Suppressor macrophage (primary cell): ENCODE data around the gene LENEP.

ENCODE experiments used
- DNase-seq, 4 experiments: peaks; one replicate each; pipeline ENCODE4 v3.0.0-alpha.2; 2020 to 2022
- total RNA-seq, 17 experiments: gene quantifications; one replicate each; lab custom pipeline; 2026; ENCODE audit warnings: mixed read lengths in 6 of 17, inconsistent platforms in 3 of 17; lab: John Stamatoyannopoulos, UW

Gene LENEP
- 0 to 0.33 (median 0) reads per million in 17 experiments for total RNA-seq

GRCh38 chr1:154993572-154994268 lies at the start of gene LENEP:
TSS of gene LENEP (plus strand) at chr1:154993586. CDS start at chr1:154993608, 22 bp downstream.
- DNase-seq: no peak

DNA sequence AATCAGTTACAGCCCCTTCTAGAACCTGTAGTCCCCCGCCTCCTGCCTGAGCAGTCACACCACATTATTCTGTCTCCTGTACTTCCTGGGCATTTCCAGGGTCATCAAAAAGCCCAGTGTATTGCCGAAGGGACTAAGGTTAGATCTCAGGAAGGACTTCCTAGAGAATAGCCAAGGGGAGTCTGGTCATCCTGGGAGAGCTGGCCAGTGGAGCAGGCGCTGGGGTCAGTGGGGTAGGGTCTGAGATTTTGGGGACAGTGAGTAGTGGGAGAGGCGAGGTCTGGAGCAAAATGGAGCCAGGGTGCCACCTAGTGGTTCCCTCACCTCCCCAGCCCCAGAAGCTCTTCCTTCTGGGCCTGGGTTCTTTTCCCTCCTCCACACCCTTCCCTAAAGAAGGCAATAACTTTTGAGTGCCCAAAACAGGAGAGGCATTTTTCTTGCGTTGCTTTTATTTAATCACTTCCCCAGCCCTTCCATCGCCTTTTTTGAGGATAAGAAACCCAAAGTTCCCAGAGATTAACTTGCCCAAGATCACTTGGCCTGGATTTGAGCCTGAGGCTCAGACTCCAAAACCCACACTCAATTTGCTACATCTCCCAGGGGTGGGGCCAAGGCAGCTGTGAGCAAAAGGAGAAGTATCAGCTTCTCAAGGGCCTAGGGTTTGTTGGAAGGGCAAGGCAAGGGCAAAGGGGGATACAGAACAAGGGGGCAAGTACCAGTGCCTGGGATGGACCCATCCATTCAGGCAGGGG lies 49.6 kb upstream of the LENEP start:
- peak; percentile 52 to 70 (median 66) for DNase-seq

GRCh38 chr1:154944401-154945159 lies 48.8 kb upstream of the LENEP start:
- DNase-seq: no peak

GRCh38 chr1:154945160-154945961 lies 48.0 kb upstream of the LENEP start:
- no peak for DNase-seq

DNA sequence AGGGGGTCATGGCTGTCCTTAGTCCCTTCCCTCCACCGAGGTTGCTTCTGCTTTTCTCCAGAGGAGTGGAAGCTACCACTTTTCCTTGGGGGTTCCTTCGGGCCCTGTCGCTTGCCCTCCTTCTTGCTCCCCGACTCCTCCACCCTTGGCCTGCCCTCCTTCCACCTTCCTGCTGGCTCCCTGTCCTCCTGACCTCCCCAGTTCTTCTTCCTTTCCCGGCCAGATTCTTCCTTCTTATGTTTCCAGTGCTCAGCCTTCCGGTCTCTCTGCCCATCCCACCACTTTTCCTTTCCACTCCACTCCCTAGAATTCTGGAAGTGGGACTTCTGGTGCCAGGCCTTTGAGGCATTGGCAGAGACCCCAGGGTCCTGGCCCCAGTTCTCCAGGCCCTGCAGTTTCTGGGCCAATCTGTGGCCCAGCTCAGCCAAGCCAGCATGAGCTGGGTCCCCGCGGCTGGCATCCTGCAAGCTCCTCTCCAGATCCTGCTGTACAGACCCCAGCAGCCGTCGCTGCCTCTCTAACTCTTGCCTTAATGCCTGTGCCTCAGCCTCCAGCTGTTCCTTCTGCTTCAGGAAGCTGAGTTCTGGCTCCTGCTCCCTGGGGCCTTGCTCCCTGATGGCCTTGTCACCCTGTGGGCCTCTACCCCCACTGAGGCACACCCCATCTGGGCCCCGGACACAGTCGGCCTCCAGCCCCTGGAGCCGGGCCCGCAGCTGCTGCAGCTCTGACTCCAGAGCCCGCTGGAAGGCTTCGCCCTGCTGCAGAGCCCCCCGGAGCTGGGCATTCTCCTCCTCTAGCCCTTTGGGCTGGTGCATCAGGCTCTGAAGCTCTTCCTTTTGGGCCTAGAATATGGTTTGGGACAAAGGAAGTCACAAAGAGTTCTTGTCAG lies 47.2 kb upstream of the LENEP start:
- no peak for DNase-seq

DNA sequence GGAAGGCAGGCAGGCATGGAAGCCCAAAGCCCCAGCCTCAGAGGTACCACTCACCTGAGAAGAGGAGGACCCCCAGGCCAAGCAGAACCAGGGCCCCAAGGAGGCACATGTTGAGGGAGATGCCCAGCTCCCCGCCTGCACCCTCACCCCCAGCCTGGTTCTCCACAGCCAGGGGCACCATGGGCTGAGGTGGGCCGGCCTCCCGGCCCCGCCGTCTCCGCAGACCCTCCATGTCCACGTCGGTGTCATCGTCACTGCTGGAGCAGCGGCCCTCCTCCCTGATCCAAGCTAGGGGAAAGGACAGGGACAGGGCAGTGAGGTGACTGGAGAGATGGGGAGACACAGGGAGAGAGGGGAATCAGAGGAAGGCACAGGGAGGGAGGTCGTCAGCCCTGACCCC lies 45.3 kb upstream of the LENEP start:
- DNase-seq: no peak

- no peak for DNase-seq
Observed at GRCh38 chr1:154951901-154952657, 41.3 kb upstream of the LENEP start.

DNA sequence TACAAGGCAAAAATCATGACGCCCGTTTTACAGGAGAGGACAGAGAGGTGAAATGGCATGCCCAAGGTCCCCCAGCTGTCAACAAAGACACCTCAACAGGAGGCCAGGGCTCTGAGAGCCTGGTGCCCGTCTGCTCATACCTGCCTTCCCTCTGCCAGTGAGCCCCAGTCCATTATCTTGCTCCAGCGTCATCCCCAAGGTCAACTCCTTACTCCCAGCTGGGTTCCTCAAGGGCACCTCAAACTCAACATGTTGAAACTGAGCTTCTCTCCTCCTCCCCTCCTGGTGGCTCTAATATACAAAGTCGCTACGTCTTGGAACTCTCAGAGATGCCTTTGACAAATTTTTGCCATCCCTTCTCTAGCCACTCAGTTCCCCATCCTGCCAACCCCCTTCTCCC lies 40.7 kb upstream of the LENEP start:
- no peak for DNase-seq

DNA sequence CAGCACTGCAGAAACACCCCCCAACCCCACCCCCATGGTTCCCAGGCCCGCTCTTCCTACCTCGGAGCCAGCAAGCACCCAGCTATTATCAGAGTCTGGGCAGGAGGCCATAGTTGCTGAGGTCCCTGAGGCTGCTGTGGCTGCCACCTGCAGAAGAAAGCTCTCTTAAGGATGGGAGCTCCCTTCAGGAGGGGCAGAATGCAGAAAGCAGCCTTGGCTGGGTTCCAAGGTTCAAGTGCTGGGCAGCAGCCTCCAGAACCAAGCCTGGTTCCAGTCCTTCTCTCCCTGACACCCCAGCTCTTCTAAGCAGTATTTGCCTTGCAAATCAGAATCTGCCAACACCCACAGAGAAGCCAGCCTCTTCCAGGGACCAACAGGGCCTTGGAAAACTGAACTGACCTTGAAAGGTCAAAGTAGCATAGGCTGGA lies 39.8 kb upstream of the LENEP start:
- no peak for DNase-seq

DNA sequence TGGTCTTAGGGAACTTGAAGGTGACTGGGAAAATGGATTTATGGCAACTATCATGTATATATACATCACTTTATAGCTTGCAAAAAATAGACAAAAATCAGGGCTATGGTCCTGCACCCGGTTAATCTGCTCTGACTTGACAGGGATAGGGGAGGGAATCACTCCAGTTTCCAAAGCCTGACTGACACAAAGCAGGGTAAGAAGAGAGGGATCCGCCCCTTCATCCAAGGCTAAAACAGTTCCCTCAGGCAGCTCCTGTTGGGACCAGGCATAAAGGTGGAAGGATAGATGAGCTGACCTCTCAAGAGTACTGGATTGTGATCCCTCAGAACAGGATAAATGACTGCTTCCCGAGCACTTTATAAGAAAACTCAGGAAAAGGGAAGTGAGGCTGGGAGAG lies 38.8 kb upstream of the LENEP start:
- no peak for DNase-seq

- DNase-seq: peak in 1 of 4 experiments; percentile 9
Observed at GRCh38 chr1:154955039-154955717, 38.2 kb upstream of the LENEP start.

- DNase-seq: peak; percentile 84 to 91 (median 88)
Observed at GRCh38 chr1:154955718-154956543, 37.5 kb upstream of the LENEP start, which contains the start of gene PBXIP1. TSS of gene PBXIP1 (minus strand) at chr1:154956099. CDS start at chr1:154953721, 2,378 bp downstream.

DNA sequence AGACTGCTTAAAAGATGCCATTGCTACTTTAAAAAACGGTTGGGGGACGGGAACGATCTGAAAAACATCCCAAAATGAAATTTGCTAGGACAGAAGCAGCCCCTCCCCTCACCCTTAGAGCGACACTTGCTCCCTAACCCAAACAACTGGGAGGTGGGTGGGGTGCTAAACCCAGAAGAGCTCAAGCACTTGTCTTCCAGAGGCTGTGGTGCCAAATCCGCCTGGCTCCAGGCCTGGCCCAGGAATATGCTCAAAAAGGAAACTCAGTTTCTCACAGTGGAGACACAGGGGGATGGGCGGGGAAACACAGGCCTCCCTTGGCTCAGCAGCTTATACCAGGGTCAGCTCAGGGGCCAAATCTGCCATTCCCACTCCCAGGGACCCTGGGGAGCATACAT lies 36.8 kb upstream of the LENEP start:
- DNase-seq: no peak

DNA sequence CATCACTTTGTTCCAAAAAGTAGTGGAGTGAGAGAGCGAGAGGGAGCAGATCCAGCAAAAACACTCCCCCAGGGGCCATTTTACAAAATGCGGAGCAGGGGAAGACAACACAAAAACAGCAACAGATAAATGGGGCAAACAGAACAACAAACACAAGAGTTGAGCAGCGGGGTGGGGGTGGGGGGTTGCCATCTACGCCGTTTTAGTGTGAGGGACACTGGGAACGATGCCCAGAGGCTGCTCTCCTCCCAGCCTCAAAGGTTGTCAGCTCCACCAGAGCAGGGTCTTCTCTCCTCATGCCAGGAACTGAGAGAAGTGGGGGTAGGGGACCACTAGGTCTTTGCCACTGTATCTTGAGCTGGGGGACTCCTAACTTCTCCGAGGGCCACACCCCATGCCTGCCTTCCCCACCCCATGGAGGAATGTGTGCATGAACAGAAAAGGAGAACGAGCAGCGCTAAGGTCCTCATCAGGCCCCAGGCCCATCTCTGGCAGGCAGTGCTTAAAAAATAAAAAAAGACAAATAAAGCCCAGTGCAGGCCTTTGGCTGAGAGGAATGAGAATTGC lies 36.2 kb upstream of the LENEP start:
- no peak for DNase-seq

DNA sequence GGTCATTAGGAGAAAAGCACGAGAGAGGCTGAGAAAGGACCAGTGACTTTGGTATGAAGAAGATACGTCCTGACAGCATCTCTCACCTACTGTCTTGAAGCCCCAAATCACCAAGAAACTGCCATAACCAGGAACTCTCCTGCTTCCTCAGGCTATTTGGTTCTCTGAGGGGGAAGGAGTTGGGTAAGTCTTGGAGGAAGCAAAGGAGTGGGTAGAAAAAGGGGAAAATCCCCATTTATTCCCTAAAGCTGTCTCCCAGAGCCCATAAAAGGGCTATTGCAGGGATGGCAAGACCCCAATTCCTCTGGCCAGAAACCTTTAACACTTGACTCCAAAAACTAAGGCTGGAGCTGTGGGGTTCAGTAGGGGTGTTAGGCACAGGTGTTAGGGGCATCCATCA lies 35.4 kb upstream of the LENEP start:
- peak in 1 of 4 experiments; percentile 26 for DNase-seq

GRCh38 chr1:154958681-154959425 lies 34.5 kb upstream of the LENEP start:
- no peak for DNase-seq

- no peak for DNase-seq
Observed at GRCh38 chr1:154959426-154959780, 34.0 kb upstream of the LENEP start.
